Measurements from ENCODE around the gene PPP2R2D.

GRCh38 chr10:131991726-131992125, 90.9 kb downstream of the PPP2R2D start:
- TF ChIP-seq POLR2A (IDR thresholded peaks at IDR 0.05), result no peak
- TF ChIP-seq, protein P1, sequence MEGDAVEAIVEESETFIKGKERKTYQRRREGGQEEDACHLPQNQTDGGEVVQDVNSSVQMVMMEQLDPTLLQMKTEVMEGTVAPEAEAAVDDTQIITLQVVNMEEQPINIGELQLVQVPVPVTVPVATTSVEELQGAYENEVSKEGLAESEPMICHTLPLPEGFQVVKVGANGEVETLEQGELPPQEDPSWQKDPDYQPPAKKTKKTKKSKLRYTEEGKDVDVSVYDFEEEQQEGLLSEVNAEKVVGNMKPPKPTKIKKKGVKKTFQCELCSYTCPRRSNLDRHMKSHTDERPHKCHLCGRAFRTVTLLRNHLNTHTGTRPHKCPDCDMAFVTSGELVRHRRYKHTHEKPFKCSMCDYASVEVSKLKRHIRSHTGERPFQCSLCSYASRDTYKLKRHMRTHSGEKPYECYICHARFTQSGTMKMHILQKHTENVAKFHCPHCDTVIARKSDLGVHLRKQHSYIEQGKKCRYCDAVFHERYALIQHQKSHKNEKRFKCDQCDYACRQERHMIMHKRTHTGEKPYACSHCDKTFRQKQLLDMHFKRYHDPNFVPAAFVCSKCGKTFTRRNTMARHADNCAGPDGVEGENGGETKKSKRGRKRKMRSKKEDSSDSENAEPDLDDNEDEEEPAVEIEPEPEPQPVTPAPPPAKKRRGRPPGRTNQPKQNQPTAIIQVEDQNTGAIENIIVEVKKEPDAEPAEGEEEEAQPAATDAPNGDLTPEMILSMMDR (IDR thresholded peaks at IDR 0.05), result no peak
